ENCODE data around the gene MYT1.

Gene MYT1

DNA sequence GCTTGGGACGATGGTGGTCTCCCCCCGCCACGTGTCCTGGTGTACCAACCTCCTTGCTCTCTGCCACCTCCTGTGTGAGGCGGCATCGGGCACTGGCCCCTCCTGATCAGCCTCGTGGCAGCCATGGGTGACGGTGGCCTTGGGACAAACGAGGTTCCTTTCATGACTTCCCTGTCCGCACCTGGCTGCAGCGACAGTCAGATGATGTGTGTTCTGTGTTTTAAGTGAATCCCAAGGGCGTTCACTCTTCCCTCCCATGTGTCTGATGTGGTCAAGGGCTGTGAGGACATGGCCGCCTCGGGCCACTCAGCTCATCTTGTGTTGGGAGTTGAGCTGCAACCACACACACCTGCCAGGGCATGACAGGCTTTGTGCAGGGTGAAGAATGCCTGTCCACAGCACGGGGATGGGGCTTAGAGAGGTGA, 60.9 kb downstream of the MYT1 start:
- no peak overlapping the region for H3K4me3 ChIP-seq (ENCODE audit: severe bottlenecking)
- TF ChIP-seq, protein P1, sequence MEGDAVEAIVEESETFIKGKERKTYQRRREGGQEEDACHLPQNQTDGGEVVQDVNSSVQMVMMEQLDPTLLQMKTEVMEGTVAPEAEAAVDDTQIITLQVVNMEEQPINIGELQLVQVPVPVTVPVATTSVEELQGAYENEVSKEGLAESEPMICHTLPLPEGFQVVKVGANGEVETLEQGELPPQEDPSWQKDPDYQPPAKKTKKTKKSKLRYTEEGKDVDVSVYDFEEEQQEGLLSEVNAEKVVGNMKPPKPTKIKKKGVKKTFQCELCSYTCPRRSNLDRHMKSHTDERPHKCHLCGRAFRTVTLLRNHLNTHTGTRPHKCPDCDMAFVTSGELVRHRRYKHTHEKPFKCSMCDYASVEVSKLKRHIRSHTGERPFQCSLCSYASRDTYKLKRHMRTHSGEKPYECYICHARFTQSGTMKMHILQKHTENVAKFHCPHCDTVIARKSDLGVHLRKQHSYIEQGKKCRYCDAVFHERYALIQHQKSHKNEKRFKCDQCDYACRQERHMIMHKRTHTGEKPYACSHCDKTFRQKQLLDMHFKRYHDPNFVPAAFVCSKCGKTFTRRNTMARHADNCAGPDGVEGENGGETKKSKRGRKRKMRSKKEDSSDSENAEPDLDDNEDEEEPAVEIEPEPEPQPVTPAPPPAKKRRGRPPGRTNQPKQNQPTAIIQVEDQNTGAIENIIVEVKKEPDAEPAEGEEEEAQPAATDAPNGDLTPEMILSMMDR (IDR thresholded peaks at IDR 0.05; ENCODE audit: poor library complexity, severe bottlenecking): no peak
- no peaks in the 10 kb centered on the region for H3K36me3 ChIP-seq (ENCODE audit: low read depth)
- H3K9me3 ChIP-seq (ENCODE audit: severe bottlenecking): no peaks in the 10 kb centered on the region
- no peaks in the 10 kb centered on the region for H3K27me3 ChIP-seq (ENCODE audit: insufficient read depth, poor library complexity, severe bottlenecking)
- no peak for ATAC-seq (ENCODE audit: low read depth)
- no peak for DNase-seq (ENCODE audit: low spot score)
- H3K4me1 ChIP-seq (ENCODE audit: insufficient read depth, poor library complexity, severe bottlenecking): peaks cover 20% of the 10 kb centered on the region
- no peak overlapping the region for H3K27ac ChIP-seq (ENCODE audit: poor library complexity, severe bottlenecking)

DNA sequence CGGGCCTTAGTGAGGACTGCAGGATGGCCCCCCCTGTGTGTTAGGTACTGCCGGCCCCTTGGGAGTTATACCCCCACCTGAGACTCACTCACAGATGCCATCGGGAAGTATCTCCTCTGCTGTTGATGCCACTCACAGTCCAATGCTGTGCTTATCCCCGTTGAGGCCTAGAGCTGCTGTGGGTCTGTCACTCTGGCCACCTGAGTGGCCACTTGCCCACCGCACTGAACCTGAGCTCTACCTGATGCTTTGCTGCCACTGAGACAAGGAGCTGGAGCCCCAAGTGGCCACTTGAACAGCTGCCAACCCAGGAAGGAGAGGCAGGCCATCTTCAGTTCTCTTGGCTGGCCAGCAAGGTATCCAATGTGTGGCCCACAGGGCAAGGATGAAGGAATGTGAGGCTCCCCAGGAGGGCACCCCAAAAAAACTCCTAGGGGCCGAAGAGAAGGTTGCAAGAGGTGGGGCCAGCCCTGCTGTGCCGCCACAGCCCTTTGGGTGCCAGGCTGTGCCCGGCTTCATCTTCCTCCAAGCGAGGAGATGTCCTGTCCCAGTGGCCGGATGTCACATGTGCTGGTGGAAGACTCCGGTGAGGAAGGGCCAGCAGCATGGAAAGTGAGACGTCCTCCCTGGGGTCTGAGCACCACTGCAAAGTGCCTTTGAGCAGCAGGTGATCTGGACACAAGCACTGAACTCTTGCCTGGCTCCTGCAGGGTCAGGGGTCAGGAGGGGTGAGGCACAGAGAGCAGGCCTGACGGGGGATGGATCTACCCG, 61.8 kb downstream of the MYT1 start:
- Histone ChIP-seq H3K9me3 (ENCODE audit: severe bottlenecking) (no peaks in the 10 kb centered on the region), H3K4me1 (ENCODE audit: insufficient read depth, poor library complexity, severe bottlenecking) (peaks cover 20% of the 10 kb centered on the region), H3K36me3 (ENCODE audit: low read depth) (no peaks in the 10 kb centered on the region), H3K27me3 (ENCODE audit: insufficient read depth, poor library complexity, severe bottlenecking) (no peaks in the 10 kb centered on the region), H3K4me3 (ENCODE audit: severe bottlenecking) (no peak overlapping the region), H3K27ac (ENCODE audit: poor library complexity, severe bottlenecking) (no peak overlapping the region)
- TF ChIP-seq, protein P1 (IDR thresholded peaks at IDR 0.05; ENCODE audit: poor library complexity, severe bottlenecking): no peak
- DNase-seq (ENCODE audit: low spot score) (no peak), ATAC-seq (ENCODE audit: low read depth) (no peak)

DNA sequence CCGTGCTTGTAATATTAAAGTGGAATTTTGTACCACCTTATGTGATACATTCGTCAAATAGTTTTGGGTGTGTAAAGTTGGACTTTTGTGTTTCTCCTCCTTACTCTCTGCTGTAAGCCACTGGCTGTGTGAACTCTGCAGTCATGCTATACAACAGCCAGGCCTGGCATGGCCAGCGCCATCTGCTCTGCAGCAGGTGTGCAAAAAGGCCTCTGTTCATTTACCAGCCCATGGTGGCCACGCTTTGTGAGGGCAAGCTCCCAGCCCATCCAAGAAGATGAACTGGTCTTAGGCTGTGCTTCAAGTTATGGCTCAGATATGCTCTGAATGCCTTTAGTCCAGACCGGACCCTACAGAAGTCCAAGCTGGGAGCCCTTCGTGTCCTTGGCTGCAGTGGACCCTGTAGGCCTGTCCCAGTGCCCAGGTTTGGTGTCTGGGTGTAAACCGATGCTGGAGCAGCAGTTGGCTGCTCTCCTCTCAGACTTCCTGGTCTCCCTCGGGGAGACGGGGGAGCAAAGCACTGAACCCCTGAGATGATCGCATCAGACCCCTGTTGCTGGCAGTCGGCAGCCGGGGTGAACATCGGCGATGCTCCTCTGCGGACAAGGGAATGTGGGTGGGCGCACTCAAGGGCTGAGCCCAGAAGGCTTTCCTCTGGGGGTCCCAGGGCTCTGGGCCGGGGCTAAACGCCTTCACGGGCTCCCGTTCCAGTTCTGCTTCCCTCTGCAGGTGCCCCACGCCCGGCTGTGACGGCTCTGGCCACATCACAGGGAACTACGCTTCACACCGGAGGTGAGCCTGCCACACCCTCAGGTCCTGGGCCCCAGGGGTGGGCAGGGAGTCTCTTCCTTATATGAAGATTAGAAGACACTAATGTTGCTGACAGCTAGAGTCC, 62.7 kb downstream of the MYT1 start:
- Histone ChIP-seq H3K4me1 (ENCODE audit: insufficient read depth, poor library complexity, severe bottlenecking) (peaks cover 15% of the 10 kb centered on the region), H3K4me3 (ENCODE audit: severe bottlenecking) (no peak overlapping the region), H3K9me3 (ENCODE audit: severe bottlenecking) (no peaks in the 10 kb centered on the region), H3K27me3 (ENCODE audit: insufficient read depth, poor library complexity, severe bottlenecking) (no peaks in the 10 kb centered on the region), H3K27ac (ENCODE audit: poor library complexity, severe bottlenecking) (no peak overlapping the region), H3K36me3 (ENCODE audit: low read depth) (no peaks in the 10 kb centered on the region)
- TF ChIP-seq, protein P1 (IDR thresholded peaks at IDR 0.05; ENCODE audit: poor library complexity, severe bottlenecking): no peak
- peak; percentile 80 for DNase-seq (ENCODE audit: low spot score)
- ATAC-seq (ENCODE audit: low read depth): no peak

DNA sequence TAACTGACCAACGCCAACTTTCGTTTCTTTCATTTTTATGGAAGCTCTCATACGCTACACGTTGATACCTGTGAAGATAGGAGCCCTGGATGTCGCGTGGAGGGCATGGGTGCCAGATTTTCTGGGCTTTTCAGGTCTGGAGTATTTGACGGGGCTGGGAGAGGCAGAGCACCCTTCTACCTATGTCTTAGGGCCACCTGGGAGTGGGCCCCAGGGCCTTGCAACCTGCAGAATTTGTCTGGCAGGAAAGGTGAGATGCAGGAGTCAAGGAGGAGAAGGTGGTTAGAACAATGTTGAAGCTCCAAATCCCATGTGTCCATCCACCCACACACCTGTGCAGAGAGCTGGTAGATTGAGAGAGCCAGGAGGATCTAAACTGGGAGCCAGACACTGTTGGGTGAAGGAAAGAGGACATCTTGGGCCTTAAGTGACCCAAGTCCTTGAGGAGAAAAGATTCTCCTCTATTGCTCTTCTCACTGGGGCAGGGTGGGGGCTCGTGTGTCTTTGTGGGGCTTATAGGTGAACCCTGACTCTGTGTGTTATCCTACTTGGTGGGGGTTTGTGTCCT, 63.9 kb downstream of the MYT1 start:
- DNase-seq (ENCODE audit: low spot score): peak; percentile 66
- Histone ChIP-seq H3K36me3 (ENCODE audit: low read depth) (no peaks in the 10 kb centered on the region), H3K9me3 (ENCODE audit: severe bottlenecking) (no peaks in the 10 kb centered on the region), H3K27ac (ENCODE audit: poor library complexity, severe bottlenecking) (no peak overlapping the region), H3K4me3 (ENCODE audit: severe bottlenecking) (no peak overlapping the region), H3K4me1 (ENCODE audit: insufficient read depth, poor library complexity, severe bottlenecking) (peaks cover 11% of the 10 kb centered on the region), H3K27me3 (ENCODE audit: insufficient read depth, poor library complexity, severe bottlenecking) (no peaks in the 10 kb centered on the region)
- TF ChIP-seq, protein P1 (IDR thresholded peaks at IDR 0.05; ENCODE audit: poor library complexity, severe bottlenecking): no peak
- no peak for ATAC-seq (ENCODE audit: low read depth)

Data from RWPE2 (cell line).